HuH-7.5 (cell line): ENCODE results near the gene HMG20B.
"Not testable (repeated sequence)": the region's sequence is repeated elsewhere in the genome, so short reads cannot be mapped to it uniquely, and the experiment has no call there.

Source experiments
- DNase-seq: peaks from one replicate; pipeline ENCODE4 v3.0.0; 2011; ENCODE audit warnings: low spot score

Gene HMG20B

GRCh38 chr19:3572855-3573161 is at the start of gene HMG20B:
HMG20B (plus strand) TSS chr19:3572944; CDS start chr19:3573310, 366 bp downstream.
- no peak for DNase-seq

GRCh38 chr19:3523361-3524077 is 49.2 kb upstream of the HMG20B start:
- DNase-seq = no peak

GRCh38 chr19:3524078-3524842 is 48.5 kb upstream of the HMG20B start:
- no peak for DNase-seq

GRCh38 chr19:3524904-3525451 is 47.8 kb upstream of the HMG20B start:
- DNase-seq = no peak

GRCh38 chr19:3526507-3527237 is 46.1 kb upstream of the HMG20B start:
- no peak for DNase-seq

GRCh38 chr19:3527238-3527910 is 45.4 kb upstream of the HMG20B start:
- no peak for DNase-seq

GRCh38 chr19:3528080-3528479 is 44.7 kb upstream of the HMG20B start:
- DNase-seq = no peak

GRCh38 chr19:3528539-3529211 is 44.1 kb upstream of the HMG20B start:
- no peak for DNase-seq

- DNase-seq = not testable (repeated sequence)
Measured at GRCh38 chr19:3529299-3529698, 43.4 kb upstream of the HMG20B start.

- DNase-seq = no peak
Measured at GRCh38 chr19:3530389-3530788, 42.4 kb upstream of the HMG20B start.

- DNase-seq = no peak
Measured at GRCh38 chr19:3531716-3532115, 41.0 kb upstream of the HMG20B start.

GRCh38 chr19:3532154-3532786 is 40.5 kb upstream of the HMG20B start:
- no peak for DNase-seq

GRCh38 chr19:3533033-3533432 is 39.7 kb upstream of the HMG20B start:
- no peak for DNase-seq

- DNase-seq = no peak
Measured at GRCh38 chr19:3533563-3534216, 39.1 kb upstream of the HMG20B start.

- DNase-seq = no peak
Measured at GRCh38 chr19:3534375-3535234, 38.1 kb upstream of the HMG20B start.

GRCh38 chr19:3535235-3535535 is 37.6 kb upstream of the HMG20B start:
- no peak for DNase-seq

- DNase-seq = no peak
Measured at GRCh38 chr19:3535563-3535965, 37.2 kb upstream of the HMG20B start.

- no peak for DNase-seq
Measured at GRCh38 chr19:3535981-3536380, 36.8 kb upstream of the HMG20B start.

GRCh38 chr19:3536429-3537100 is 36.2 kb upstream of the HMG20B start:
- no peak for DNase-seq
